Kidney epithelial cell (primary cell): ENCODE results near the gene TICAM2. TPM values are rescaled to one million over a fixed set of nuclear protein-coding genes. Genes with fewer than 3 reads are reported as not detected.

Source experiments
- DNase-seq: peaks from one replicate; pipeline ENCODE4 v3.0.0-alpha.2; 2010; ENCODE audit warnings: low read depth
- H3K27me3 ChIP-seq: 2 replicates; pipeline ENCODE4 v1.6.0; 2011; ENCODE audit warnings: low read length; ENCODE audit not compliant: control insufficient read depth, insufficient read depth
- H3K36me3 ChIP-seq: 2 replicates; pipeline ENCODE4 v1.5.1; 2011; ENCODE audit warnings: low read length; ENCODE audit not compliant: control insufficient read depth, insufficient read depth
- H3K4me3 ChIP-seq: 2 replicates; pipeline ENCODE4 v1.5.1; 2011; ENCODE audit warnings: low read depth, mild to moderate bottlenecking, control low read depth, low read length
- CTCF ChIP-seq: IDR thresholded peaks from 2 replicates; pipeline ENCODE4 v1.5.1; 2011; ENCODE audit warnings: mild to moderate bottlenecking, moderate library complexity, low read length, control low read depth, inconsistent platforms; ENCODE audit not compliant: insufficient read depth, poor library complexity, severe bottlenecking
- total RNA-seq: library from RNA; depleted of rRNA; stranded (reverse); fragments of >200 nt; gene quantifications from 2 replicates; pipeline ENCODE4 v1.2.3, GENCODE V29; 2015

The TICAM2 gene
- total RNA-seq, 1 donor from 2014 or later: 2.3 TPM

GRCh38 chr5:115579216-115579615 lies 23.1 kb downstream of the TICAM2 start:
- DNase-seq: no peak
- no peaks in the 10 kb centered on the region for H3K36me3 ChIP-seq
- no peaks in the 10 kb centered on the region for H3K27me3 ChIP-seq
- TF ChIP-seq CTCF: no peak
- H3K4me3 ChIP-seq: no peak overlapping the region

DNA sequence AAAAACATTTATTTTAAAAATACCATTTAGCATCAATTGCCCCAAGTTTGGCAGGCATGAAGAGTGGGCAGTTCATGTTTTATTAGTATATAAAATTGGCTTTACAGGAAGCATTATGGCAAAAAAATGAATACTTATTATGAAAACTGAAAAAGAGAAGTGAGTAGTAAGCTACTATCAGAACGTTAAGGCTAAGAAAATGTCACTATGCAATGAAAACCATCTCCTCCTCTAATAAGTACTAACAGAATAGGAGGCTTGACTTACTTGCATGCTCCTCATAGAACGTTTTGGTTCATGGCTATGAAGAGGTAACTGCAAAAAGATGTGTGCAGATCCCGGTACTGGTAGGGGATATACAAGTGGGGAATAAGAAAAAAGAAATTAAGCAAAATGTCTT lies 23.6 kb downstream of the TICAM2 start:
- no peak for DNase-seq
- Histone ChIP-seq H3K36me3 (no peaks in the 10 kb centered on the region), H3K27me3 (no peaks in the 10 kb centered on the region), H3K4me3 (no peak overlapping the region)
- TF ChIP-seq CTCF: no peak

GRCh38 chr5:115577741-115578140 lies 24.5 kb downstream of the TICAM2 start:
- H3K4me3 ChIP-seq: no peak overlapping the region
- no peak for TF ChIP-seq CTCF
- H3K36me3 ChIP-seq: no peaks in the 10 kb centered on the region
- DNase-seq: no peak
- no peaks in the 10 kb centered on the region for H3K27me3 ChIP-seq

DNA sequence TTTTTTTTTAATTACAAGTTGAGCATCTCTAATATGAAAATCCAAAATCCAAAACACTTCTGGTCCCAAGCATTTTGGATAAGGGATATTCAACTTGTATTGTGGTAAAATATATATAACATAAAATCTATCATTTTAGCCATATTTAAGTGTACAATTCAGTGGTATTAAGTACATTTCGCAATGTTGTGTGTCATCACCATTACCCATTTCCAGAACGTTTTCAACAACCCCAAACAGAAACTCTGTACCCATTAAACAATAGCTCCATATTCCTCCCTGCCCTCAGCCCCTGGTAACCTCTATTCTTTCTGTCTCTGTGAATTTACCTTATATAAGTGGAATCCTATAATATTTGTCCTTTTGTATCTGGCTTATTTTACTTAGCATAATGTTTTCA lies 24.9 kb downstream of the TICAM2 start:
- Histone ChIP-seq H3K27me3 (no peaks in the 10 kb centered on the region), H3K4me3 (no peak overlapping the region), H3K36me3 (no peaks in the 10 kb centered on the region)
- DNase-seq: no peak
- TF ChIP-seq CTCF: no peak

DNA sequence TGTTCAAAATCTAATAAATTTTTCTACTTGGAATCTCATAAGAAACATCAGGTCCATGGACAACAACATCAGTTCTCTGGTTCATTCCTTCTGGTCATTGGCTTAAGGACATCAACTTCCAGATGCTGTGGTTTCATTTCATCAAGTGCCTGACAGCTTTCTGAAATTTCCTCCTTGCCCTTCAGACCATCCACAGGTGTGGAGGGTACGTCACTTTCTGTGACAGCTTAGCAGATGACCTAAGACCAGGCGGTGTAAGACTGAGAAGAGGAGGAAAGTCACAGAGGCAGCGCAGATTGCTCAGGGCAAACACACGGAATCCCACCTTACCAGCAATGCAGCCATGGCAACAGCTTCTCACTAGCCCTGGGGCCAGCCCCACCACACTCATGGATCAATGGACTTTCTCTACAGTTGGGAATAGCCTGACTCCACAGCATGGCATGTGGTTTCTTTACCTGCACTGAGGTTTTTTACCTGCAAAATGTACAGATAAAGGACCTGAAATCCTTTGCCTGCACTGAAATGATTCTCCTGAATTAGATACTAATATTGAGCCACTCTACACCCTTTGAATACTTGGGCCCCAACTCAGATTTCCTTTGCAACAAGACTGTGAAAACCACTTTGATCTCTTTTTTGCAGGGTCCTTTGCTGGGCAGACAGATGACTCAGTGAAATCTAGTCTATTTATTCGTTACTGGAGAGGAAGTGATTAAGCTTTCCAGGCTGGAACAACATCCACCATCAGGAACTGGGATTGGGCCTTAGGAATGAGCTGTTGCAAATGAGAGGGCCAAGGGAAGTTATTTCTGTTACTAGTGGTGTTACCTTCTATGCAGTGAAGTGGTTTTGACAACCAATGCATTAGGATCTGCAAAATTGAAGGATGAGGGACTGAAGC lies 26.9 kb downstream of the TICAM2 start:
- DNase-seq: peak; percentile 45
- no peak overlapping the region for H3K4me3 ChIP-seq
- no peaks in the 10 kb centered on the region for H3K27me3 ChIP-seq
- TF ChIP-seq CTCF: no peak
- H3K36me3 ChIP-seq: no peaks in the 10 kb centered on the region

- DNase-seq: no peak
- no peak overlapping the region for H3K4me3 ChIP-seq
- H3K36me3 ChIP-seq: no peaks in the 10 kb centered on the region
- H3K27me3 ChIP-seq: no peaks in the 10 kb centered on the region
- TF ChIP-seq CTCF: no peak
Observed at GRCh38 chr5:115573133-115573532, 29.1 kb downstream of the TICAM2 start.
